AG04449 (cell line): ENCODE data around the gene UBAP2L.
"Not testable (repeated sequence)": the region's sequence is repeated elsewhere in the genome, so short reads cannot be mapped to it uniquely, and the experiment has no call there.

Source experiments
- CTCF ChIA-PET: fragments of 350-600 bp; formaldehyde crosslinking; extraction: SDS; loops from one replicate; lab custom pipeline; 2021; ENCODE audit warnings: antibody characterized with exemption; lab: Yijun Ruan, JAX
- POLR2A ChIA-PET: fragments of 400-600, 350-600 bp; formaldehyde crosslinking; extraction: SDS; loops from one replicate; lab custom pipeline; 2020; ENCODE audit warnings: antibody characterized with exemption, inconsistent platforms; lab: Yijun Ruan, JAX
- DNase-seq: peaks from one replicate; pipeline ENCODE4 v3.0.0-alpha.2; 2010; ENCODE audit warnings: low read depth, low spot score
- H3K4me3 ChIP-seq: 2 replicates; pipeline ENCODE4 v1.5.1; 2011; ENCODE audit warnings: low read depth, mild to moderate bottlenecking, control low read depth, low read length
- TF ChIP-seq, protein P1 (sequence below): IDR thresholded peaks from one replicate; pipeline ENCODE4 v1.5.1; 2011; ENCODE audit warnings: mild to moderate bottlenecking, moderate library complexity, low read length, control low read depth, inconsistent platforms; ENCODE audit not compliant: insufficient read depth; ENCODE audit errors: missing control alignments

The UBAP2L gene

GRCh38 chr1:154220970-154221277 is 169 bp downstream of the UBAP2L start:
- H3K4me3 ChIP-seq = peak overlapping the region; percentile 91
- DNase-seq = no peak
- CTCF ChIA-PET = interaction anchor here (1.1 kb wide), 1 partner anchor 22 kb away, joined by 3 read pairs; no protein-coding TSS in a partner anchor
- POLR2A ChIA-PET = interaction anchor here (0.9 to 1.1 kb wide), 3 partner anchors 13 to 34 kb away, joined by 3 to 6 read pairs (median 5); no protein-coding TSS in a partner anchor
- TF ChIP-seq, protein P1, sequence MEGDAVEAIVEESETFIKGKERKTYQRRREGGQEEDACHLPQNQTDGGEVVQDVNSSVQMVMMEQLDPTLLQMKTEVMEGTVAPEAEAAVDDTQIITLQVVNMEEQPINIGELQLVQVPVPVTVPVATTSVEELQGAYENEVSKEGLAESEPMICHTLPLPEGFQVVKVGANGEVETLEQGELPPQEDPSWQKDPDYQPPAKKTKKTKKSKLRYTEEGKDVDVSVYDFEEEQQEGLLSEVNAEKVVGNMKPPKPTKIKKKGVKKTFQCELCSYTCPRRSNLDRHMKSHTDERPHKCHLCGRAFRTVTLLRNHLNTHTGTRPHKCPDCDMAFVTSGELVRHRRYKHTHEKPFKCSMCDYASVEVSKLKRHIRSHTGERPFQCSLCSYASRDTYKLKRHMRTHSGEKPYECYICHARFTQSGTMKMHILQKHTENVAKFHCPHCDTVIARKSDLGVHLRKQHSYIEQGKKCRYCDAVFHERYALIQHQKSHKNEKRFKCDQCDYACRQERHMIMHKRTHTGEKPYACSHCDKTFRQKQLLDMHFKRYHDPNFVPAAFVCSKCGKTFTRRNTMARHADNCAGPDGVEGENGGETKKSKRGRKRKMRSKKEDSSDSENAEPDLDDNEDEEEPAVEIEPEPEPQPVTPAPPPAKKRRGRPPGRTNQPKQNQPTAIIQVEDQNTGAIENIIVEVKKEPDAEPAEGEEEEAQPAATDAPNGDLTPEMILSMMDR = no peak

GRCh38 chr1:154221278-154222001 is 685 bp downstream of the UBAP2L start:
- DNase-seq = peak; percentile 67
- ChIA-PET CTCF (interaction anchor here (0.8 kb wide), 1 partner anchor 22 kb away, joined by 3 read pairs; no protein-coding TSS in a partner anchor), POLR2A (no interaction called here)
- TF ChIP-seq, protein P1 = no peak
- H3K4me3 ChIP-seq = peak overlapping the region; percentile 91

DNA sequence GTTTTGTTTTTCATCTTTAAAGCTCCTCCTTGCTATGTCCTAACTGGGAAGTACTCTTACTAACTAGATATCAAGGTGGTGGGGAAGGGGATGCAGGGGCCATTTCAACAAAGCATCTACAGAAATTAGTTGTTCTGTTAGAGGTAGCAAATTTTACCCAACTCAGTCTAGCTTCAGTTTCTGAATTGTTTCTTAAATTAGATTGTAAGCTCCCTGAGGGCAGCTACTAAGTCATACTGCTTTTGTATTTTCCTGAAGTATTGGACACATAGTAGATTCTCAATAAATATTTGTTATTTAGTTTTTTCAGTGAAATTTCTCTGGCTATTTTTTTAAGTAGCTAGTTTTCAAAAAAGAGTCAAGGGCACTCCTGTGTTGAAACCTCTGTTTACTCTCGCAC is 1.8 kb downstream of the UBAP2L start:
- TF ChIP-seq, protein P1 = no peak
- ChIA-PET POLR2A (interaction anchor here (0.6 kb wide), 1 partner anchor 74 kb away, joined by 3 read pairs; no protein-coding TSS in a partner anchor), CTCF (interaction anchor here (1.3 kb wide), 1 partner anchor 9 kb away, joined by 4 read pairs; no protein-coding TSS in a partner anchor)
- no peak for DNase-seq
- H3K4me3 ChIP-seq = peak overlapping the region; percentile 91

DNA sequence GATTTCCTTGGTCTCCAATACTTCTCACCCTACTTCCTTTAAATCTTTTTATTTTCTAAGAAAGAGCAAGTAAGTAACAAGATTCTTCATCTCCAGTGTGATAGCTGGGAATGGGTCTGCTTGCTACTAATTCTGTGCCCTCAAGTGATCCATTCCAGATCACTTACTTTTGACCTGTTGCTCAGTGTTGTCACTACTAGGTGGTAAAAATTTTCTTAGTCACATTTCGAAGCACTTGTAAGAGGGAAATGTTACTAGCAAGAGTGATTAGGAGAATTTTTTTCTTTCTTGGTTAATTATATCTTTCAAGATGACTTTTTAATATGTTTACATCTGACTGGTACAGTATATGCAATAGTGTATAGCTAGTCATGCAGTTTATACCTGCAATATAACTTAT is 2.2 kb downstream of the UBAP2L start:
- POLR2A ChIA-PET = no interaction called here
- TF ChIP-seq, protein P1 = no peak
- H3K4me3 ChIP-seq = no peak overlapping the region
- CTCF ChIA-PET = interaction anchor here (1.3 kb wide), 1 partner anchor 8 kb away, joined by 4 read pairs; no protein-coding TSS in a partner anchor
- DNase-seq = no peak

GRCh38 chr1:154223621-154224020 is 2.9 kb downstream of the UBAP2L start:
- DNase-seq = no peak
- TF ChIP-seq, protein P1 = no peak
- ChIA-PET POLR2A (no interaction called here), CTCF (no interaction called here)
- H3K4me3 ChIP-seq = no peak overlapping the region

GRCh38 chr1:154225370-154225769 is 4.6 kb downstream of the UBAP2L start:
- DNase-seq = no peak
- POLR2A ChIA-PET = no interaction called here
- no peak overlapping the region for H3K4me3 ChIP-seq
- CTCF ChIA-PET = interaction anchor here (1.4 kb wide), 1 partner anchor 110 kb away, joined by 4 read pairs; no protein-coding TSS in a partner anchor
- TF ChIP-seq, protein P1 = no peak

DNA sequence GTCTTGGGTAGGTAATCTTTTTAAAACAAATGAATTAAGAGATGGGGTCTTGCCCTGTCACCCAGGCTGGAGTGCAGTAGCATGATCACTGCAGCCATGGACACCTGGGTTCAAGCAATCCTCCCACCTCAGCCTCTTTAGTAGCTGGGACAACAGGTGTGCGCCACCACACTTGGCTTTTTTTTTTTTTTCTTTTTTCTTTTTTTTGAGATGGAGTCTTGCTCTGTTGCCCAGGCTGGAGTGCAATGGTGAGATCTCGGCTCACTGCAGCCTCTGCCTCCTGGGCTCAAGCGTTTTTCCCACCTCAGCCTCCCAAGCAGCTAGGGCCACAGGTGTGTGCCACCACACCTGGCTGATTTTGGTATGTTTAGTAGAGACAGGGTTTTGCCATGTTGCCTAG is 10.4 kb downstream of the UBAP2L start:
- H3K4me3 ChIP-seq, POLR2A ChIA-PET, DNase-seq: not testable (repeated sequence)
- CTCF ChIA-PET = interaction anchor here (0.9 to 2.0 kb wide), 3 partner anchors 9 to 29 kb away, joined by 3 to 4 read pairs (median 3); no protein-coding TSS in a partner anchor

- DNase-seq, POLR2A ChIA-PET, CTCF ChIA-PET, H3K4me3 ChIP-seq: not testable (repeated sequence)
Measured at GRCh38 chr1:154233127-154233526, 12.4 kb downstream of the UBAP2L start.
